ENCODE results near the gene PRKAR1A.

GRCh38 chr17:68463211-68464019 is 48.8 kb upstream of the PRKAR1A start:
- TF ChIP-seq FOXA1 (IDR thresholded peaks at IDR 0.05): no peak
- TF ChIP-seq ELF4 (IDR thresholded peaks at IDR 0.05): no peak
- no peak for TF ChIP-seq SP1 (IDR thresholded peaks at IDR 0.05)
- TF ChIP-seq HDGF (IDR thresholded peaks at IDR 0.05; ENCODE audit: borderline replicate concordance): no peak
- no peak for TF ChIP-seq FOXK2 (IDR thresholded peaks at IDR 0.05)
